ENCODE measurements around the gene SIM2. TPM values are rescaled to one million over a fixed set of nuclear protein-coding genes. Genes with fewer than 3 reads are reported as not detected.

SIM2 gene
- polyA plus RNA-seq, 1 donor from 2014 or later = not detected

- no peaks in the 10 kb centered on the region for H4K20me1 ChIP-seq (ENCODE audit: insufficient read depth)
- TF ChIP-seq TAF1 (IDR thresholded peaks at IDR 0.05; ENCODE audit: low read depth) (no peak), POLR2AphosphoS5 (IDR thresholded peaks at IDR 0.05) (no peak), EZH2 (IDR thresholded peaks at IDR 0.05; ENCODE audit: borderline replicate concordance, insufficient read depth, low read length, poor library complexity, severe bottlenecking) (no peak)
- no peaks in the 10 kb centered on the region for H3K79me2 ChIP-seq (replicated peaks; ENCODE audit: insufficient read depth, low read length)
- no peak overlapping the region for H3K9ac ChIP-seq (ENCODE audit: low read length)
- H3K9me3 ChIP-seq (ENCODE audit: low read length) = peaks cover 3% of the 10 kb centered on the region
- H3K27me3 ChIP-seq (ENCODE audit: insufficient read depth, low read depth, low read length) = peaks cover 67% of the 10 kb centered on the region
- H3K4me2 ChIP-seq (ENCODE audit: low read length) = no peak overlapping the region
- H2AFZ ChIP-seq (ENCODE audit: low read depth, low read length) = no peak overlapping the region
- H3K9me2 ChIP-seq (ENCODE audit: insufficient read depth, low read length) = no peaks in the 10 kb centered on the region
- no peaks in the 10 kb centered on the region for H3K36me3 ChIP-seq (ENCODE audit: insufficient read depth, low read length)
- no peak overlapping the region for H3K27ac ChIP-seq (ENCODE audit: low read length)
- no peak overlapping the region for H3K4me3 ChIP-seq (ENCODE audit: low read length)
- H3F3A ChIP-seq (ENCODE audit: insufficient read depth, low read length, poor library complexity, severe bottlenecking) = no peaks in the 10 kb centered on the region
These were observed 10.6 kb upstream of the SIM2 start for GRCh38 chr21:36688324-36688723.

GRCh38 chr21:36689324-36689723 lies 9.6 kb upstream of the SIM2 start:
- Histone ChIP-seq H3K9ac (ENCODE audit: low read length) (no peak overlapping the region), H3K27me3 (ENCODE audit: insufficient read depth, low read depth, low read length) (peaks cover 71% of the 10 kb centered on the region), H3K4me2 (ENCODE audit: low read length) (no peak overlapping the region), H3K27ac (ENCODE audit: low read length) (no peak overlapping the region), H3F3A (ENCODE audit: insufficient read depth, low read length, poor library complexity, severe bottlenecking) (no peaks in the 10 kb centered on the region), H4K20me1 (ENCODE audit: insufficient read depth) (no peaks in the 10 kb centered on the region), H3K36me3 (ENCODE audit: insufficient read depth, low read length) (no peaks in the 10 kb centered on the region), H3K4me3 (ENCODE audit: low read length) (no peak overlapping the region), H3K9me3 (ENCODE audit: low read length) (peaks cover 3% of the 10 kb centered on the region), H3K9me2 (ENCODE audit: insufficient read depth, low read length) (no peaks in the 10 kb centered on the region), H3K79me2 (replicated peaks; ENCODE audit: insufficient read depth, low read length) (no peaks in the 10 kb centered on the region), H2AFZ (ENCODE audit: low read depth, low read length) (no peak overlapping the region)
- TF ChIP-seq SMC3 (conservative IDR thresholded peaks at IDR 0.05; ENCODE audit: poor library complexity) (no peak), REST (IDR thresholded peaks at IDR 0.05; ENCODE audit: borderline replicate concordance) (no peak), MXI1 (conservative IDR thresholded peaks at IDR 0.05; ENCODE audit: poor library complexity, severe bottlenecking) (no peak), TAF1 (IDR thresholded peaks at IDR 0.05; ENCODE audit: low read depth) (no peak), RAD21 (conservative IDR thresholded peaks at IDR 0.05) (no peak), POLR2AphosphoS5 (IDR thresholded peaks at IDR 0.05) (no peak), EP300 (conservative IDR thresholded peaks at IDR 0.05; ENCODE audit: poor library complexity, severe bottlenecking) (no peak)
- TF ChIP-seq, protein P1, sequence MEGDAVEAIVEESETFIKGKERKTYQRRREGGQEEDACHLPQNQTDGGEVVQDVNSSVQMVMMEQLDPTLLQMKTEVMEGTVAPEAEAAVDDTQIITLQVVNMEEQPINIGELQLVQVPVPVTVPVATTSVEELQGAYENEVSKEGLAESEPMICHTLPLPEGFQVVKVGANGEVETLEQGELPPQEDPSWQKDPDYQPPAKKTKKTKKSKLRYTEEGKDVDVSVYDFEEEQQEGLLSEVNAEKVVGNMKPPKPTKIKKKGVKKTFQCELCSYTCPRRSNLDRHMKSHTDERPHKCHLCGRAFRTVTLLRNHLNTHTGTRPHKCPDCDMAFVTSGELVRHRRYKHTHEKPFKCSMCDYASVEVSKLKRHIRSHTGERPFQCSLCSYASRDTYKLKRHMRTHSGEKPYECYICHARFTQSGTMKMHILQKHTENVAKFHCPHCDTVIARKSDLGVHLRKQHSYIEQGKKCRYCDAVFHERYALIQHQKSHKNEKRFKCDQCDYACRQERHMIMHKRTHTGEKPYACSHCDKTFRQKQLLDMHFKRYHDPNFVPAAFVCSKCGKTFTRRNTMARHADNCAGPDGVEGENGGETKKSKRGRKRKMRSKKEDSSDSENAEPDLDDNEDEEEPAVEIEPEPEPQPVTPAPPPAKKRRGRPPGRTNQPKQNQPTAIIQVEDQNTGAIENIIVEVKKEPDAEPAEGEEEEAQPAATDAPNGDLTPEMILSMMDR (IDR thresholded peaks at IDR 0.05; ENCODE audit: poor library complexity, severe bottlenecking) = no peak
